Measurements from ENCODE around the gene AGAP2.

The AGAP2 gene

GRCh38 chr12:57765698-57766463, 27.3 kb upstream of the AGAP2 start:
- TF ChIP-seq FOXP2 (optimal IDR thresholded peaks at IDR 0.05; ENCODE audit: control extremely low read depth, extremely low read length, insufficient read depth) (no peak), POLR2AphosphoS5 (IDR thresholded peaks at IDR 0.05; ENCODE audit: borderline replicate concordance, low read depth, low read length) (no peak), EZH2 (IDR thresholded peaks at IDR 0.05) (no peak)
- H3K36me3 ChIP-seq (ENCODE audit: insufficient read depth, low read length) = peaks cover 22% of the 10 kb centered on the region
- no peak overlapping the region for H3K27ac ChIP-seq
- H3K9ac ChIP-seq (ENCODE audit: insufficient read length) = no peak overlapping the region
- no peak for DNase-seq (ENCODE audit: low read depth, low spot score)
- H3K4me3 ChIP-seq = peak overlapping the region; percentile 64
- no peaks in the 10 kb centered on the region for H3K9me3 ChIP-seq (ENCODE audit: low read depth, low read length)

- H3K36me3 ChIP-seq (ENCODE audit: insufficient read depth, low read length) = peaks cover 16% of the 10 kb centered on the region; the same call in 1 of the 2 replicates
- H3K9me3 ChIP-seq (ENCODE audit: low read depth, low read length) = no peaks in the 10 kb centered on the region
- peak overlapping the region; percentile 64 for H3K4me3 ChIP-seq
- DNase-seq (ENCODE audit: low read depth, low spot score) = no peak
- no peak overlapping the region for H3K27ac ChIP-seq
- no peak for TF ChIP-seq FOXP2 (optimal IDR thresholded peaks at IDR 0.05; ENCODE audit: control extremely low read depth, extremely low read length, insufficient read depth)
- peak; percentile 96 for TF ChIP-seq EZH2 (IDR thresholded peaks at IDR 0.05)
- no peak overlapping the region for H3K9ac ChIP-seq (ENCODE audit: insufficient read length)
Measured at GRCh38 chr12:57765003-57765697, 26.6 kb upstream of the AGAP2 start.

DNA sequence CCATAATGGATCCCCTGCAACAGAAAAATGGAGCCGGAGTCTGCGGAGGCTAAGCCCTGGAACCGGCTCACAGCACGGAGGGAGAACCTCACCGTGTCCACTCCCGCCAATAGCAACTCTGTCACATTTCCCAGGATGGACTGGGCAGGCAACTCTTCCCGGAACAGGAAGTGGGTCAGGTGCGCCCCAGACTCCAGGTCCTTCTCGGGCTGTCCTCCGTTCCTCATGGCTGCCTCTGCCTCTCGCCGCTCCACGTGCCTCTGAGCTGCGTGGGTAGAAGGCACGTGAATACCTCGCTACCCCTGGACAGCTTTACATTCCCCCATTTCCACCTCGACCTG, 26.1 kb upstream of the AGAP2 start:
- Histone ChIP-seq H3K27ac (no peak overlapping the region), H3K9me3 (ENCODE audit: low read depth, low read length) (no peaks in the 10 kb centered on the region), H3K36me3 (ENCODE audit: insufficient read depth, low read length) (peaks cover 11% of the 10 kb centered on the region; the same call in 1 of the 2 replicates), H3K4me3 (peak overlapping the region; percentile 64), H3K9ac (ENCODE audit: insufficient read length) (no peak overlapping the region)
- TF ChIP-seq FOXP2 (optimal IDR thresholded peaks at IDR 0.05; ENCODE audit: control extremely low read depth, extremely low read length, insufficient read depth) (no peak), EZH2 (IDR thresholded peaks at IDR 0.05) (no peak), POLR2AphosphoS5 (IDR thresholded peaks at IDR 0.05; ENCODE audit: borderline replicate concordance, low read depth, low read length) (no peak)
- no peak for DNase-seq (ENCODE audit: low read depth, low spot score)

GRCh38 chr12:57763881-57764661, 25.5 kb upstream of the AGAP2 start:
- no peak for TF ChIP-seq FOXP2 (optimal IDR thresholded peaks at IDR 0.05; ENCODE audit: control extremely low read depth, extremely low read length, insufficient read depth)
- no peak for TF ChIP-seq EZH2 (IDR thresholded peaks at IDR 0.05)
- TF ChIP-seq POLR2AphosphoS5 (IDR thresholded peaks at IDR 0.05; ENCODE audit: borderline replicate concordance, low read depth, low read length) = no peak
- Histone ChIP-seq H3K9ac (ENCODE audit: insufficient read length) (no peak overlapping the region), H3K9me3 (ENCODE audit: low read depth, low read length) (no peaks in the 10 kb centered on the region), H3K4me3 (no peak overlapping the region), H3K27ac (no peak overlapping the region), H3K36me3 (ENCODE audit: insufficient read depth, low read length) (peaks cover 5% of the 10 kb centered on the region; the same call in 1 of the 2 replicates)
- no peak for DNase-seq (ENCODE audit: low read depth, low spot score)

DNA sequence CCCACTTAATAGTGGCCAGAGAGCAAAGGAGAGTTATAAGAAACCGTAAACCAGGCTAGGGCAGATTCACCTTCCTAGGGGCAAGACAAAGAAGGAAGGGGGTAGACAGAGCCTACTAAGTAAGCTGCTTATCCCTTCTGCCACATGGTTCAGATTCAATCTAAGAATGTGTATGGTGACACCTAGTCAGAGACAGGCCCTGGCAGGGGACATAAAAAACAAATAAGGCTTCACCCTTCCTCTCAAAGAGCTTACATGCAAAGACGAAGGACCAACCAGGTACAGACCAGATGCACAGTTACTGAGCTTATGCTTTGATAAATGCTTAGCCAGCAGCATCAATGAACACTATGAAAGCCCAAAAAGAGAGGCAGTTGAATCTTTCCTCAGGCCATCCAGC, 23.9 kb upstream of the AGAP2 start:
- DNase-seq (ENCODE audit: low read depth, low spot score) = no peak
- TF ChIP-seq FOXP2 (optimal IDR thresholded peaks at IDR 0.05; ENCODE audit: control extremely low read depth, extremely low read length, insufficient read depth) (no peak), EZH2 (IDR thresholded peaks at IDR 0.05) (no peak), POLR2AphosphoS5 (IDR thresholded peaks at IDR 0.05; ENCODE audit: borderline replicate concordance, low read depth, low read length) (no peak)
- Histone ChIP-seq H3K9me3 (ENCODE audit: low read depth, low read length) (no peaks in the 10 kb centered on the region), H3K27ac (no peak overlapping the region), H3K36me3 (ENCODE audit: insufficient read depth, low read length) (no peaks in the 10 kb centered on the region; the same call in 1 of the 2 replicates), H3K9ac (ENCODE audit: insufficient read length) (no peak overlapping the region), H3K4me3 (no peak overlapping the region)

- TF ChIP-seq EZH2 (IDR thresholded peaks at IDR 0.05) = no peak
- no peak for TF ChIP-seq FOXP2 (optimal IDR thresholded peaks at IDR 0.05; ENCODE audit: control extremely low read depth, extremely low read length, insufficient read depth)
- no peak for TF ChIP-seq POLR2AphosphoS5 (IDR thresholded peaks at IDR 0.05; ENCODE audit: borderline replicate concordance, low read depth, low read length)
- Histone ChIP-seq H3K36me3 (ENCODE audit: insufficient read depth, low read length) (no peaks in the 10 kb centered on the region; the same call in 1 of the 2 replicates), H3K4me3 (no peak overlapping the region), H3K27ac (no peak overlapping the region), H3K9ac (ENCODE audit: insufficient read length) (no peak overlapping the region), H3K9me3 (ENCODE audit: low read depth, low read length) (no peaks in the 10 kb centered on the region)
- DNase-seq (ENCODE audit: low read depth, low spot score) = no peak
Measured at GRCh38 chr12:57761391-57761998, 23.0 kb upstream of the AGAP2 start.

DNA sequence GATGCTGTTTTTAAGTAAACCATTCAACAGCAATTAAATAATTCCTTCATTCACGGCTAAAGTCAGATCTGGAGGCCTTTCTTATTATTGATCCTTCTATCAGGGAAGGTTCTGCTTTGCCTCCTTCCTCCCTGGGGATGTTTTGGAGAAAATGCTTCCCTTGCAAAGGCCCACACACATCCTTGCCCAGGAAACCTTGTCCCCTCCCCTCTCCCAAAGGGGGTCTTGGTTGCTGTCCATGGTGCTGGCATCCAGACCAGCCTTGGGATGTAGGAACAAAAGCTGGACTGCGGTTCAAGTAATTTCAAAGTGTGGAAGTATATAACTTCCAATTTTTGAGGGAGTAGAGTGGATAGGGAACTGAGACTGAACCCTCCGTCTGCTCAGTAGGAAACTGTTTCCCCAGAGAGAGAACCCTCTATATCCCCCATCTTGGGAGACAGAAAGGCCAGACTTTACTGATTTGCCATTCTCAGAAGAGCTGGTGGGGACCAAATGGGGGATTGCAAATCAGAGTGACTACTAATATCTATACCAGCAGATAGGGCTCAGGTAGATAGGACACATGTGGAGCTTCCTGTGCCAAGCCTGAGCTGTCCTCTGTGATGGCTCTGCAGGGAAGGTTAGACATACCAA, 21.9 kb upstream of the AGAP2 start:
- TF ChIP-seq EZH2 (IDR thresholded peaks at IDR 0.05) = no peak
- no peak for TF ChIP-seq POLR2AphosphoS5 (IDR thresholded peaks at IDR 0.05; ENCODE audit: borderline replicate concordance, low read depth, low read length)
- no peak for TF ChIP-seq FOXP2 (optimal IDR thresholded peaks at IDR 0.05; ENCODE audit: control extremely low read depth, extremely low read length, insufficient read depth)
- H3K4me3 ChIP-seq = no peak overlapping the region
- DNase-seq (ENCODE audit: low read depth, low spot score) = no peak

More for the DNA sequence above, 21.9 kb upstream of the AGAP2 start:
- no peaks in the 10 kb centered on the region; the same call in 1 of the 2 replicates for H3K36me3 ChIP-seq (ENCODE audit: insufficient read depth, low read length)
- no peak overlapping the region for H3K9ac ChIP-seq (ENCODE audit: insufficient read length)
- no peaks in the 10 kb centered on the region for H3K9me3 ChIP-seq (ENCODE audit: low read depth, low read length)
- no peak overlapping the region for H3K27ac ChIP-seq
